Ascending aorta (tissue), 2 donors: Measurements from ENCODE around the gene LTB4R. TPM values are rescaled to one million over a fixed set of nuclear protein-coding genes. Genes with fewer than 3 reads are reported as not detected.

Experiments used
- DNase-seq, 2 donors: peaks; one replicate each; pipeline ENCODE4 v3.0.0-alpha.2; 2019; ENCODE audit warnings: low spot score in 2 of 2
- H3K27ac ChIP-seq, 2 donors: fragments of 200-600 bp; sonication (generic); one replicate each; pipeline ENCODE4 v1.5.1; 2016 to 2017; ENCODE audit warnings: mild to moderate bottlenecking in 1 of 2
- H3K27me3 ChIP-seq: fragments of 200-600 bp; sonication (generic); one replicate; pipeline ENCODE4 v1.5.1; 2017
- H3K36me3 ChIP-seq, 2 donors: fragments of 200-600 bp; sonication (generic); one replicate each; pipeline ENCODE4 v1.5.1; 2016
- H3K4me1 ChIP-seq, 2 donors: fragments of 200-600 bp; sonication (generic); one replicate each; pipeline ENCODE4 v1.5.1; 2016 to 2017; ENCODE audit warnings: mild to moderate bottlenecking in 1 of 2
- H3K4me3 ChIP-seq, 2 donors: fragments of 200-600 bp; sonication (generic); one replicate each; pipeline ENCODE4 v1.5.1; 2016 to 2017; ENCODE audit warnings: mild to moderate bottlenecking in 1 of 2
- H3K9me3 ChIP-seq, 2 donors: fragments of 200-600 bp; sonication (generic); one replicate each; pipeline ENCODE4 v1.5.1; 2016
- intact Hi-C: fragments of 100-400 bp; cut with DNase I; formaldehyde crosslinking; loops from one replicate; pipeline ENCODE4 v1.15.1; 2023
- total RNA-seq: library from RNA; depleted of rRNA; stranded (reverse); fragments of >200 nt; gene quantifications from one replicate; pipeline ENCODE4 v1.1.0, GENCODE V29; 2016
- TF ChIP-seq, protein P1 (sequence below), 3 experiments: fragments of 200-600 bp in 2 of 3; fragments of 450-650 bp in 1 of 3; sonication (generic) in 2 of 3; IDR thresholded peaks; one replicate each; pipeline ENCODE4 v1.5.1; 2016 to 2019; ENCODE audit warnings: antibody characterized with exemption in 3 of 3, mild to moderate bottlenecking in 1 of 3, moderate library complexity in 1 of 3

Gene LTB4R
- total RNA-seq, 1 donor from 2014 or later = 3.6 TPM

DNA sequence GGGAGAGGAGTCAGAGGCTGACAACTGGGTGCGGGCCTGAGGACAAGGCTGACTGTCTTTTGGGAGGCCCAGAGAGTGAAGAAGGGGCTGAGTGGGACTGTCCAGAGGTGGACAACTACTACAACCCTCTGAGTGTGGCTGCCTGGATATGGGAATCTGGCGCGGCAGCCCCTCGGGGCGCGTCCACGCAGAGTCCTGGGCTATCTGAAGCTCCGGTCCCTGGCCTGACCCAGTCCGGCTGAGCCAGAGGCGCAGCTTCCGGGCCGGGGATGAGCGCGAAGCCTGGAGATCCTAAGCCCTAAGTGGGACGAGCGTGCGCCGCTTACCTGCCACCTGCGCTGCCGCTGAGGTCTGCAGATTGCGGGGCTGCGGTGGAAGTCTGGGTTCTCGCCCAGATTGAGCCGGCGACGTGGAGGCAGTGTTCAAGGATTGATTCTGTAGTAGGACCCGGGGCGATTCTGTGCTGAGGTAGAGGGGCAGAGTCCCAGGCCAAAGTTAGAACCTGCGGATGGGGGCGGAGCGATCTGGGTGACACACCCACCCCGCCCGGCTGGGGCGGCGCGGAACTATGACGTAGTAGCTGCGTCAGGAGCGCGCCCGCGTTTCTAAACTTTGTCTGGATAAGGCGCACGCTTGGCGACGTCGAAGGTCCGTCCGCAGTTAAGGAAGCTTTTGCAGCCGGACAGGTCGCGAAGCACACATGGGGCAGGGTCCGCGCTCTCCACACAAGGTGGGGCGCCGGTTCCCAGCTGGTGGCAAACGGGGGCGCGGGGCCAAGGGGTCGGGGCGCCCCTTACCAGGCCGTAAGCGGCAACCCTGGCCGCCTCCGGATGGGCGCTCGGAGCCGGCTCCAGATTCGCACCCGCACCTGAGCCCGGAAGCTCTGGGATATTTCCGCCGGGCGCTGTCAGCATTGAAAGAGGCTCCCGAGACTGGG, 11.8 kb upstream of the LTB4R start, which contains the start of the genes DHRS1 and NOP9:
Gene DHRS1, minus strand, starts transcription at position 526 of the 937 bp plus-strand sequence. CDS start 674 bp downstream, outside the sequence.
Gene NOP9, plus strand, starts transcription at position 596 of the 937 bp plus-strand sequence. Its CDS starts 105 bp downstream, at position 701.
- peaks cover 40 to 41% of the 10 kb centered on the region in 2 donors for H3K36me3 ChIP-seq
- H3K4me3 ChIP-seq = peak within 1 kb of the TSS; percentile 51 to 84
- intact Hi-C loops = loop anchor here (1.0 to 5.0 kb wide), 4 partner anchors 12 to 82 kb away; partner anchors contain the start of genes LTB4R, MDP1, RABGGTA and TINF2

DNA sequence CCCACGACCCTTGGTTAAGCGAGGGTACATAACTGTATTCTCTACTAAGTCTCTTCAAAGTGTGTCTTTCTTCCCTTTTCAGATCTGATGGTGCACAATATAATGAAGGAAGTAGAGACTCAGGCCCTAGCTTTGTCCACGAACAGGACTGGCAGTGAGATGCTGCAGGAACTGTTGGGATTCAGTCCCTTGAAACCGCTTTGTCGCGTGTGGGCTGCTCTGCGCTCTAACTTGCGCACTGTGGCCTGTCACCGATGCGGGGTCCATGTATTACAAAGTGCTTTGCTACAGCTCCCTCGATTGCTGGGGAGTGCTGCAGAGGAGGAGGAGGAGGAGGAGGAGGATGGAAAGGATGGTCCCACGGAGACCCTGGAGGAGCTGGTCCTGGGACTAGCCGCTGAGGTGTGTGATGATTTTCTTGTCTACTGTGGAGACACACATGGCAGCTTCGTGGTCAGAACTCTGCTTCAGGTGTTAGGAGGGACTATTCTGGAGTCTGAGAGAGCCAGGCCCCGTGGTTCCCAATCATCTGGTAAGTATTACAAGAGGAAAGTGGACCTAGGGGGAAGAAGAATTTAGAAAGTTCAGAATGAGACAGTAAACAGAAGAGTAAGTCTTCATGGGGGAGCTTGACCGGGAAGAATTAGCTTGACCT, 10.8 kb upstream of the LTB4R start:
- intact Hi-C loops = loop anchor here (1.0 kb wide), 1 partner anchor 11 kb away; the partner anchor contains the start of gene LTB4R
- peak overlapping the region in 1 of 2 donors; percentile 67 for H3K27ac ChIP-seq
- TF ChIP-seq, protein P1, sequence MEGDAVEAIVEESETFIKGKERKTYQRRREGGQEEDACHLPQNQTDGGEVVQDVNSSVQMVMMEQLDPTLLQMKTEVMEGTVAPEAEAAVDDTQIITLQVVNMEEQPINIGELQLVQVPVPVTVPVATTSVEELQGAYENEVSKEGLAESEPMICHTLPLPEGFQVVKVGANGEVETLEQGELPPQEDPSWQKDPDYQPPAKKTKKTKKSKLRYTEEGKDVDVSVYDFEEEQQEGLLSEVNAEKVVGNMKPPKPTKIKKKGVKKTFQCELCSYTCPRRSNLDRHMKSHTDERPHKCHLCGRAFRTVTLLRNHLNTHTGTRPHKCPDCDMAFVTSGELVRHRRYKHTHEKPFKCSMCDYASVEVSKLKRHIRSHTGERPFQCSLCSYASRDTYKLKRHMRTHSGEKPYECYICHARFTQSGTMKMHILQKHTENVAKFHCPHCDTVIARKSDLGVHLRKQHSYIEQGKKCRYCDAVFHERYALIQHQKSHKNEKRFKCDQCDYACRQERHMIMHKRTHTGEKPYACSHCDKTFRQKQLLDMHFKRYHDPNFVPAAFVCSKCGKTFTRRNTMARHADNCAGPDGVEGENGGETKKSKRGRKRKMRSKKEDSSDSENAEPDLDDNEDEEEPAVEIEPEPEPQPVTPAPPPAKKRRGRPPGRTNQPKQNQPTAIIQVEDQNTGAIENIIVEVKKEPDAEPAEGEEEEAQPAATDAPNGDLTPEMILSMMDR (IDR thresholded peaks at IDR 0.05) = no peak
- H3K4me1 ChIP-seq = peaks cover 3 to 12% of the 10 kb centered on the region in 2 donors
- no peaks in the 10 kb centered on the region for H3K27me3 ChIP-seq
- no peaks in the 10 kb centered on the region for H3K9me3 ChIP-seq
- peak overlapping the region; percentile 51 to 84 for H3K4me3 ChIP-seq
- H3K36me3 ChIP-seq = peaks cover 49 to 50% of the 10 kb centered on the region in 2 donors
- no peak for DNase-seq

More for the DNA sequence above, 11.8 kb upstream of the LTB4R start, which contains the start of the genes DHRS1 and NOP9:
- H3K27ac ChIP-seq = peak within 1 kb of the TSS; percentile 64 to 67
- no peaks in the 10 kb centered on the region for H3K9me3 ChIP-seq
- TF ChIP-seq, protein P1 (IDR thresholded peaks at IDR 0.05) = no peak
- H3K27me3 ChIP-seq = no peaks in the 10 kb centered on the region
- DNase-seq = peak; percentile 48 to 96
- H3K4me1 ChIP-seq = peaks cover 3 to 12% of the 10 kb centered on the region in 2 donors

- DNase-seq = no peak
- TF ChIP-seq, protein P1 (IDR thresholded peaks at IDR 0.05) = no peak
- no peaks in the 10 kb centered on the region for H3K27me3 ChIP-seq
- no peak overlapping the region for H3K4me3 ChIP-seq
- intact Hi-C loops = no loop called here
- H3K4me1 ChIP-seq = peaks cover 3 to 12% of the 10 kb centered on the region in 2 donors
- no peak overlapping the region for H3K27ac ChIP-seq
- peaks cover 54 to 56% of the 10 kb centered on the region in 2 donors for H3K36me3 ChIP-seq
- no peaks in the 10 kb centered on the region for H3K9me3 ChIP-seq
These were observed 7.3 kb upstream of the LTB4R start for GRCh38 chr14:24304019-24304387.

- intact Hi-C loops = no loop called here
- peaks cover 47 to 50% of the 10 kb centered on the region in 2 donors for H3K36me3 ChIP-seq
These were observed 4.1 kb upstream of the LTB4R start for GRCh38 chr14:24307156-24307574.

More at GRCh38 chr14:24307156-24307574, 4.1 kb upstream of the LTB4R start:
- DNase-seq = no peak
- H3K9me3 ChIP-seq = no peaks in the 10 kb centered on the region
- TF ChIP-seq, protein P1 (IDR thresholded peaks at IDR 0.05) = no peak
- no peak overlapping the region for H3K27ac ChIP-seq
- no peak overlapping the region for H3K4me3 ChIP-seq
- peaks cover 8 to 14% of the 10 kb centered on the region in 2 donors for H3K4me1 ChIP-seq
- no peaks in the 10 kb centered on the region for H3K27me3 ChIP-seq
